GM23338 (cell line): ENCODE results near the gene RICTOR. TPM values are rescaled to one million over a fixed set of nuclear protein-coding genes. Genes with fewer than 3 reads are reported as not detected.
"Not testable (repeated sequence)": the region's sequence is repeated elsewhere in the genome, so short reads cannot be mapped to it uniquely, and the experiment has no call there.

Experiments
- ATAC-seq: fragments of 200-7000 bp; cut with Tn5 transposase; 3 replicates; pipeline ENCODE4 v1.9.1; 2020
- DNase-seq: peaks from one replicate; pipeline ENCODE4 v3.0.0-alpha.2; 2015; ENCODE audit warnings: low spot score
- H2AFZ ChIP-seq: fragments of 200-600 bp; sonication (generic); 2 replicates; pipeline ENCODE4 v1.8.0; 2016; ENCODE audit warnings: antibody characterized with exemption, mild to moderate bottlenecking, moderate library complexity
- H3F3A ChIP-seq: fragments of 200-600 bp; sonication (generic); replicated peaks from 2 replicates; pipeline ENCODE4 v1.8.0; 2017; ENCODE audit warnings: antibody characterized with exemption, mixed run types, low read depth
- H3K27ac ChIP-seq: fragments of 200-600 bp; sonication (generic); 2 replicates; pipeline ENCODE4 v1.6.1; 2016; ENCODE audit warnings: low read depth
- H3K27me3 ChIP-seq: fragments of 200-600 bp; sonication (generic); 2 replicates; pipeline ENCODE4 v1.8.0; 2016; ENCODE audit warnings: mild to moderate bottlenecking, mixed run types, moderate library complexity; ENCODE audit not compliant: insufficient read depth
- H3K36me3 ChIP-seq: fragments of 200-600 bp; sonication (generic); 2 replicates; pipeline ENCODE4 v1.8.0; 2016; ENCODE audit warnings: mild to moderate bottlenecking; ENCODE audit not compliant: insufficient read depth
- H3K4me1 ChIP-seq: fragments of 200-600 bp; sonication (generic); 2 replicates; pipeline ENCODE4 v1.8.0; 2016; ENCODE audit warnings: mild to moderate bottlenecking, moderate library complexity; ENCODE audit not compliant: insufficient read depth
- H3K4me2 ChIP-seq: fragments of 200-600 bp; sonication (generic); 2 replicates; pipeline ENCODE4 v1.7.1; 2017; ENCODE audit warnings: mixed run types
- H3K4me3 ChIP-seq: fragments of 200-600 bp; sonication (generic); 2 replicates; pipeline ENCODE4 v1.6.1; 2016; ENCODE audit warnings: mixed run types
- H3K79me2 ChIP-seq: fragments of 200-600 bp; sonication (generic); replicated peaks from 2 replicates; pipeline ENCODE4 v1.8.0; 2017; ENCODE audit warnings: mild to moderate bottlenecking; ENCODE audit not compliant: insufficient read depth
- H3K9me2 ChIP-seq: fragments of 200-600 bp; sonication (generic); 2 replicates; pipeline ENCODE4 v1.8.0; 2017; ENCODE audit not compliant: insufficient read depth
- H4K20me1 ChIP-seq: fragments of 200-600 bp; sonication (generic); replicated peaks from 2 replicates; pipeline ENCODE4 v1.8.0; 2017; ENCODE audit warnings: mild to moderate bottlenecking; ENCODE audit not compliant: insufficient read depth
- H3K27ac Mint-ChIP-seq: 2 replicates; pipeline ENCODE4 v1.8.0; 2020; ENCODE audit warnings: inconsistent platforms, mild to moderate bottlenecking, moderate library complexity, mixed read lengths
- H3K27me3 Mint-ChIP-seq: 3 replicates; pipeline ENCODE4 v1.8.0; 2022; ENCODE audit warnings: low read depth, mild to moderate bottlenecking, moderate library complexity, mixed read lengths, inconsistent platforms; ENCODE audit not compliant: insufficient read depth, poor library complexity
- H3K36me3 Mint-ChIP-seq: 3 replicates; pipeline ENCODE4 v1.8.0; 2021; ENCODE audit warnings: low read depth, mild to moderate bottlenecking, inconsistent platforms, moderate library complexity, mixed read lengths
- H3K4me1 Mint-ChIP-seq: 3 replicates; pipeline ENCODE4 v1.8.0; 2020; ENCODE audit warnings: mild to moderate bottlenecking, inconsistent platforms, mixed read lengths
- H3K4me3 Mint-ChIP-seq: 3 replicates; pipeline ENCODE4 v1.8.0; 2021; ENCODE audit warnings: moderate library complexity, mild to moderate bottlenecking, inconsistent platforms, mixed read lengths
- H3K9me3 Mint-ChIP-seq: 3 replicates; pipeline ENCODE4 v1.8.0; 2020; ENCODE audit warnings: moderate library complexity, mild to moderate bottlenecking, inconsistent platforms, mixed read lengths
- CREB1 ChIP-seq: fragments of 250-450 bp; sonication (Bioruptor Pico); IDR thresholded peaks from 2 replicates; pipeline ENCODE4 v1.5.0; 2020; ENCODE audit warnings: low read depth, mild to moderate bottlenecking, moderate library complexity
- CTCF ChIP-seq, 2 experiments: fragments of 200-600 bp in 1 of 2; sonication (generic) in 1 of 2; conservative IDR thresholded peaks; 2 replicates each; pipeline versions ENCODE4 v1.5.1 to v1.6.1; 2016 to 2017; ENCODE audit warnings: antibody characterized with exemption in 2 of 2, low read depth in 2 of 2, mild to moderate bottlenecking in 2 of 2, moderate library complexity in 1 of 2
- EZH2 ChIP-seq: fragments of 200-600 bp; sonication (generic); IDR thresholded peaks from one replicate; pipeline ENCODE4 v1.8.0; 2017; ENCODE audit warnings: antibody characterized with exemption, mild to moderate bottlenecking, low read depth; ENCODE audit not compliant: unreplicated experiment
- JUNB ChIP-seq: IDR thresholded peaks from one replicate; pipeline ENCODE4 v1.6.1; 2016; ENCODE audit warnings: antibody characterized with exemption; ENCODE audit not compliant: unreplicated experiment
- ZNF114 ChIP-seq: fragments of 250-450 bp; sonication (Bioruptor Pico); IDR thresholded peaks from 2 replicates; pipeline ENCODE4 v1.5.0; 2020; ENCODE audit warnings: mild to moderate bottlenecking, moderate library complexity
- ZNF331 ChIP-seq: fragments of 250-450 bp; sonication (Bioruptor Pico); IDR thresholded peaks from 2 replicates; pipeline ENCODE4 v1.5.0; 2020; ENCODE audit warnings: low read depth, mild to moderate bottlenecking, moderate library complexity
- ZNF462 ChIP-seq: fragments of 250-450 bp; sonication (Bioruptor Pico); IDR thresholded peaks from 2 replicates; pipeline ENCODE4 v1.5.0; 2020; ENCODE audit warnings: mild to moderate bottlenecking, moderate library complexity
- polyA plus RNA-seq: library from polyadenylated mRNA; unstranded; fragments of >200 nt; fragmentation: Nextera tagmentation; extraction: Ambion mirVana; gene quantifications from 2 replicates; pipeline ENCODE4 v1.2.1, GENCODE V29; 2016
- total RNA-seq: library from RNA; depleted of rRNA; stranded (reverse); fragments of >200 nt; shearing (Covaris generic); gene quantifications from 2 replicates; pipeline ENCODE4 v1.2.3, GENCODE V29; 2014

RICTOR gene
- total and polyA plus RNA-seq, 2 experiments from 2014 or later = 9.9 to 27.4 TPM

- Histone ChIP-seq H3K27ac (no peak overlapping the region), H3K27me3 (no peaks in the 10 kb centered on the region), H3K36me3 (peaks cover 7% of the 10 kb centered on the region), H2AFZ (no peak overlapping the region), H4K20me1 (no peaks in the 10 kb centered on the region; the same call in 1 of the 2 replicates), H3K4me3 (no peak overlapping the region), H3K4me1 (no peaks in the 10 kb centered on the region), H3K79me2 (no peaks in the 10 kb centered on the region), H3K9me2 (no peaks in the 10 kb centered on the region), H3F3A (no peaks in the 10 kb centered on the region), H3K4me2 (no peak overlapping the region)
- Mint-ChIP-seq H3K36me3 (peaks cover 32% of the 10 kb centered on the region), H3K4me1 (peaks cover 6% of the 10 kb centered on the region; the same call in 2 of the 3 replicates), H3K4me3 (no peak overlapping the region), H3K27ac (no peak overlapping the region), H3K9me3 (peaks cover 20% of the 10 kb centered on the region), H3K27me3 (no peaks in the 10 kb centered on the region)
- peak; percentile 62 for ATAC-seq
- DNase-seq = peak; percentile 77
- TF ChIP-seq EZH2 (no peak), CTCF (conservative IDR thresholded peaks at IDR 0.05; ENCODE audit: low read depth in 2 of 2) (peak; percentile 52 to 65), JUNB (no peak)
Measured at GRCh38 chr5:38994324-38994927, 79.8 kb downstream of the RICTOR start.

- not testable (repeated sequence) for ATAC-seq, H3K27me3 ChIP-seq, H3K27ac Mint-ChIP-seq, H3K4me1 Mint-ChIP-seq, H3K9me2 ChIP-seq, H3F3A ChIP-seq, H3K4me2 ChIP-seq, H3K27me3 Mint-ChIP-seq, H3K27ac ChIP-seq, H3K79me2 ChIP-seq, H3K4me3 ChIP-seq, H3K4me1 ChIP-seq, H3K36me3 ChIP-seq, H4K20me1 ChIP-seq, H3K4me3 Mint-ChIP-seq, DNase-seq, H2AFZ ChIP-seq
- Mint-ChIP-seq H3K9me3 (peaks cover 17% of the 10 kb centered on the region), H3K36me3 (peaks cover 58% of the 10 kb centered on the region)
Measured at GRCh38 chr5:38989974-38990719, 84.1 kb downstream of the RICTOR start.

DNA sequence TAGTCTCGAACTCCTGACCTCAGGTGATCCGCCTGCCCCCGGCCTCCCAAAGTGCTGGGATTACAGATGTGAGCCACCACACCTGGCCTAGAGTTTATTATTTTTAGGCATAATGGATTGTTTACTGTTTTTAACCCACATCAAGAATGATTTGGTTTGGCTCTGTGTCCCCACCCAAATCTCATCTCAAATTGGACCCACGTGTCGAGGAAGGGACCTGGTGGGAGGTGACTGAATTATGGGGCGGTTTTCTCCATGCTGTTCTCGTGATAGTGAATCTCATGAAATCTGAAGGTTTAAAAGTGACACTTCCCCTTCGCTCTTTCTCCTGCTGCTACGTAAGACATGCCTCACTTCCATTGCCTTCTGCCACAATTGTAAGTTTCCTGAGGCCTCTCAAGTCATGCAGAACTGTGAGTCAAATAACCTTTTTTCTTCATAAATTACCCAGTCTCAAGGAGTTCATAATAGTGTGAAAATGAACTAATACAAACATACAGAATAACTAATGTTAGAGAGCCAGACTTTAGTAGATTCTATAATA lies 88.2 kb downstream of the RICTOR start:
- H3K4me2 ChIP-seq = no peak overlapping the region
- H3K36me3 ChIP-seq = peaks cover 6% of the 10 kb centered on the region
- peaks cover 2% of the 10 kb centered on the region for H3K27me3 Mint-ChIP-seq
- no peak overlapping the region for H3K27ac ChIP-seq
- H3K79me2 ChIP-seq = peaks cover 5% of the 10 kb centered on the region; the same call in 1 of the 2 replicates
- no peak overlapping the region for H3K4me3 Mint-ChIP-seq
- no peaks in the 10 kb centered on the region for H3K4me1 Mint-ChIP-seq
- no peaks in the 10 kb centered on the region for H3K27me3 ChIP-seq
- H3K27ac Mint-ChIP-seq = no peak overlapping the region; the same call in 1 of the 2 replicates
- no peak overlapping the region for H3K4me3 ChIP-seq
- H3F3A ChIP-seq = no peaks in the 10 kb centered on the region
- no peaks in the 10 kb centered on the region for H3K4me1 ChIP-seq
- ATAC-seq (no peak), DNase-seq (no peak)
- no peak overlapping the region for H2AFZ ChIP-seq
- H3K9me3 Mint-ChIP-seq = peaks cover 14% of the 10 kb centered on the region
- H3K36me3 Mint-ChIP-seq = peaks cover 48% of the 10 kb centered on the region
- no peaks in the 10 kb centered on the region for H4K20me1 ChIP-seq
- H3K9me2 ChIP-seq = no peaks in the 10 kb centered on the region
- TF ChIP-seq ZNF462 (no peak), CREB1 (CRISPR knock-in tag) (no peak), ZNF331 (CRISPR knock-in tag) (no peak), EZH2 (no peak), ZNF114 (CRISPR knock-in tag) (no peak)
